ENCODE results near the gene MCC. TPM values are rescaled to one million over a fixed set of nuclear protein-coding genes. Genes with fewer than 3 reads are reported as not detected.

MCC gene
- total RNA-seq, 1 donor from 2014 or later, result 2.5 TPM

DNA sequence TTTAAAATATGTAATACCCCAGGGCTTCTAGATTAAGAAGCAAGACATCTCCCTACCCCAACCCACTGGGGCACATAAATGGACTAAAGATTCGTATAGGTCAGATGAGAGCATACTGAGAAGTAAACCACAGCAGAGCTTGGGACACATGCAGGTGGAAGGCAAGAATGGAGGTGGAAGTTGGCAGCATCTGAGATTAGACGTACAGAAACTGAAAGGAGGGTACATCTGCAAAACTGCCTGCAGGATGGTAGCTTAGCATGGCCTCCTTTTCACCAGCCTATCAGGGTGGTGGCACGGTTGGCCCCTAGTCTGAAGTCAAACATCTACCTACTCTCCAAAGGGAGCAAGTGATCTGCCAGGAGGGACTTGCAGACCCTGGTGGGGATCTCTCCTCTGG, 235.2 kb downstream of the MCC start:
- H3K4me3 ChIP-seq, result no peak overlapping the region
- H3F3A ChIP-seq (ENCODE audit: low read depth), result no peaks in the 10 kb centered on the region
- no peaks in the 10 kb centered on the region for H3K79me2 ChIP-seq (ENCODE audit: low read depth)
- H3K27ac ChIP-seq, result no peak overlapping the region
- no peaks in the 10 kb centered on the region for H3K27me3 Mint-ChIP-seq (ENCODE audit: insufficient read depth, low read depth)
- no peaks in the 10 kb centered on the region for H3K9me3 ChIP-seq (ENCODE audit: low read depth)
- peaks cover 6% of the 10 kb centered on the region for H3K9me3 Mint-ChIP-seq
- H4K20me1 ChIP-seq (ENCODE audit: low read depth), result no peaks in the 10 kb centered on the region
- no peak overlapping the region for H3K27ac Mint-ChIP-seq
- H3K4me1 ChIP-seq, result no peaks in the 10 kb centered on the region
- H2AFZ ChIP-seq (replicated peaks), result no peak overlapping the region
- H3K36me3 ChIP-seq, result no peaks in the 10 kb centered on the region
- no peak overlapping the region for H3K4me3 Mint-ChIP-seq
- TF ChIP-seq EZH2 (IDR thresholded peaks at IDR 0.05) (no peak), CTCF (IDR thresholded peaks at IDR 0.05) (no peak), EZH2phosphoT487 (IDR thresholded peaks at IDR 0.05) (no peak)
- H3K4me2 ChIP-seq, result no peak overlapping the region
- no peak overlapping the region for H3K9ac ChIP-seq
- DNase-seq (ENCODE audit: low spot score), result no peak
- peaks cover 8% of the 10 kb centered on the region for H3K4me1 Mint-ChIP-seq
- no peaks in the 10 kb centered on the region for H3K36me3 Mint-ChIP-seq
- H3K27me3 ChIP-seq, result no peaks in the 10 kb centered on the region

DNA sequence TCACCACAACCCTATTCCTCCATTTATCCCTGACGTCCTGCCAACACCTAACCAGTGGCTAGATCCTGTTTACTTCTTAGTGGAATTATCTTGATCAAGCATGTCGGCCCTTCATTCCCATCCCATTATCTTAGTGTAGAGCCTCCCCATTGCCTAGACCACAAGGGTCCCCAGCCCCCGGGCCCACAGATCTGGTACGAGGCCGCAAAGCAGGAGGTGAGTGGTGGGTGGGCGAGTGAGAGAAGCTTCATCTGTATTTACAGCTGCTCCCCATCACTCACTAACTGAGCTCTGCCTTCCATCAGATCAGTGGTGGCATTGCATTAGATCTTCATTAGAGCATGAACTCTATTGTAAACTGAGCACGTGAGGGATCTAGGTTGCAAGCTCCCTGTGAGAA, 236.2 kb downstream of the MCC start:
- Histone ChIP-seq H2AFZ (replicated peaks) (no peak overlapping the region), H3K27ac (no peak overlapping the region), H3K27me3 (no peaks in the 10 kb centered on the region), H4K20me1 (ENCODE audit: low read depth) (no peaks in the 10 kb centered on the region), H3K9me3 (ENCODE audit: low read depth) (no peaks in the 10 kb centered on the region), H3K9ac (no peak overlapping the region), H3K36me3 (no peaks in the 10 kb centered on the region), H3K4me2 (no peak overlapping the region), H3K4me3 (no peak overlapping the region), H3K79me2 (ENCODE audit: low read depth) (no peaks in the 10 kb centered on the region), H3F3A (ENCODE audit: low read depth) (no peaks in the 10 kb centered on the region), H3K4me1 (peaks cover 2% of the 10 kb centered on the region)
- no peak overlapping the region for H3K27ac Mint-ChIP-seq
- peaks cover 2% of the 10 kb centered on the region for H3K9me3 Mint-ChIP-seq
- no peaks in the 10 kb centered on the region for H3K36me3 Mint-ChIP-seq
- peaks cover 8% of the 10 kb centered on the region for H3K4me1 Mint-ChIP-seq
- no peaks in the 10 kb centered on the region for H3K27me3 Mint-ChIP-seq (ENCODE audit: insufficient read depth, low read depth)
- H3K4me3 Mint-ChIP-seq, result no peak overlapping the region
- TF ChIP-seq CTCF (IDR thresholded peaks at IDR 0.05) (no peak), EZH2phosphoT487 (IDR thresholded peaks at IDR 0.05) (no peak), EZH2 (IDR thresholded peaks at IDR 0.05) (no peak)
- DNase-seq (ENCODE audit: low spot score), result no peak

GRCh38 chr5:113250341-113250953, 237.8 kb downstream of the MCC start:
- Mint-ChIP-seq H3K27ac (no peak overlapping the region), H3K9me3 (peaks cover 4% of the 10 kb centered on the region), H3K4me3 (no peak overlapping the region), H3K27me3 (ENCODE audit: insufficient read depth, low read depth) (no peaks in the 10 kb centered on the region), H3K36me3 (peaks cover 2% of the 10 kb centered on the region), H3K4me1 (peaks cover 17% of the 10 kb centered on the region)
- H3K4me2 ChIP-seq, result no peak overlapping the region
- no peak overlapping the region for H2AFZ ChIP-seq (replicated peaks)
- H3K27ac ChIP-seq, result no peak overlapping the region
- no peaks in the 10 kb centered on the region for H3K27me3 ChIP-seq
- H3K4me1 ChIP-seq, result peaks cover 18% of the 10 kb centered on the region
- H3K36me3 ChIP-seq, result no peaks in the 10 kb centered on the region
- no peak overlapping the region for H3K4me3 ChIP-seq
- H3K9me3 ChIP-seq (ENCODE audit: low read depth), result no peaks in the 10 kb centered on the region
- no peak for DNase-seq (ENCODE audit: low spot score)
- H3F3A ChIP-seq (ENCODE audit: low read depth), result peaks cover 5% of the 10 kb centered on the region
- H3K9ac ChIP-seq, result no peak overlapping the region
- no peaks in the 10 kb centered on the region for H3K79me2 ChIP-seq (ENCODE audit: low read depth)
- TF ChIP-seq EZH2 (IDR thresholded peaks at IDR 0.05) (no peak), EZH2phosphoT487 (IDR thresholded peaks at IDR 0.05) (no peak), CTCF (IDR thresholded peaks at IDR 0.05) (no peak)
- no peaks in the 10 kb centered on the region for H4K20me1 ChIP-seq (ENCODE audit: low read depth)
